ENCODE measurements around the gene FAM200B.

GRCh38 chr4:15653420-15653819 lies 28.2 kb upstream of the FAM200B start:
- no peak for TF ChIP-seq EZH2 (IDR thresholded peaks at IDR 0.05; ENCODE audit: insufficient read depth, poor library complexity, severe bottlenecking)
- TF ChIP-seq EZH2phosphoT487 (IDR thresholded peaks at IDR 0.05; ENCODE audit: insufficient read depth, low read depth) = no peak
